ENCODE measurements around the gene LEKR1. TPM values are rescaled to one million over a fixed set of nuclear protein-coding genes. Genes with fewer than 3 reads are reported as not detected.

LEKR1 gene
- total and polyA plus RNA-seq, 2 donors (not counting 1 experiment from before 2014, with no cell fraction given): 0.94 to 4.7 TPM

DNA sequence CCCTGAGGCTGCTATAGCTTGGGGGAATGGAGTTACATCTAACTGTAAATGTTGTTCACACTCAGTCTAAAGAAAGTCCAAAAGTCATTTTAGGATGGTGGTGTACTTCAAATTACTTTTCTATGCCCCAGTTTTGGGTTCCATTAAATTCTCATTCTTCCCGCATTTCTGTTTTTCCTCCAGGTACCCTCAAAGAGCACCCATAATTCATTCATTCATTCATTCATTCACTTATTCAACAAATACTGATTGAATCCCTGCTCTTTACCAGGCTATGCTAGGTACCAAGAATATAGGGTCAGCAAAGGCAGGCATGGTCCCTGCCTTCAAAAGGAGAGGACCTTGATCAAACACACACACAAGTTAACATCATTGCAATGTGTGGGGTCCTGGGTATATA is 257.7 kb downstream of the LEKR1 start:
- Mint-ChIP-seq H3K9me3 (ENCODE audit: insufficient read depth) (no peaks in the 10 kb centered on the region), H3K4me3 (no peak overlapping the region), H3K27me3 (peaks cover 8% of the 10 kb centered on the region), H3K4me1 (peaks cover 19% of the 10 kb centered on the region), H3K27ac (no peak overlapping the region)
- intact Hi-C loops (cut with micrococcal nuclease): no loop called here
- H3K27me3 ChIP-seq (replicated peaks in 1 of 4; ENCODE audit: control extremely low read depth in 1 of 4, control insufficient read depth in 3 of 4, insufficient read depth in 4 of 4, low read length in 3 of 4): peaks cover 0 to 4% (median 1%) of the 10 kb centered on the region in 4 experiments
- ChIA-PET POLR2A (interaction anchor here (0.5 kb wide), 1 partner anchor 82 kb away, joined by 4 read pairs; no protein-coding TSS in a partner anchor), CTCF (interaction anchor here (1.1 to 4.8 kb wide), 3 partner anchors 53 to 410 kb away, joined by 3 to 63 read pairs (median 3); partner anchors contain the start of gene TIPARP)
- H3K79me2 ChIP-seq (ENCODE audit: control insufficient read depth, insufficient read depth, low read length): no peaks in the 10 kb centered on the region
- no peaks in the 10 kb centered on the region for H3K9me3 ChIP-seq (ENCODE audit: control extremely low read depth in 1 of 3, control insufficient read depth in 2 of 3, insufficient read depth in 1 of 3, low read length in 2 of 3)
- no peak overlapping the region for H3K27ac ChIP-seq (ENCODE audit: low read length in 2 of 2)
- H3K4me1 ChIP-seq (ENCODE audit: control insufficient read depth in 2 of 2, insufficient read depth in 2 of 2, low read length in 2 of 2): peaks cover 16 to 20% of the 10 kb centered on the region in 2 donors
- H3K4me3 ChIP-seq (ENCODE audit: control extremely low read depth in 1 of 5, extremely low read depth in 1 of 5, insufficient read depth in 1 of 5, low read depth in 2 of 5, low read length in 4 of 5): no peak overlapping the region
- no peak for ATAC-seq (ENCODE audit: low read depth)
- no peak overlapping the region for H3K9ac ChIP-seq (ENCODE audit: low read length)
- no peaks in the 10 kb centered on the region for H4K20me1 ChIP-seq (ENCODE audit: control insufficient read depth, insufficient read depth, low read length, poor library complexity, severe bottlenecking)
- no peak for TF ChIP-seq CTCF (IDR thresholded peaks at IDR 0.05)
- no peak for TF ChIP-seq EZH2 (IDR thresholded peaks at IDR 0.05; ENCODE audit: borderline replicate concordance, insufficient read depth, low read depth, low read length, poor library complexity, severe bottlenecking)
- no peak for DNase-seq
- WGBS (ENCODE audit: insufficient coverage): 100% methylated on average over 1 of the region's 1 CpG
- no peak overlapping the region for H3K4me2 ChIP-seq (replicated peaks; ENCODE audit: low read depth, low read length, poor library complexity, severe bottlenecking)
- no peaks in the 10 kb centered on the region for H3K36me3 ChIP-seq (replicated peaks in 1 of 2; ENCODE audit: control extremely low read depth in 1 of 2, control insufficient read depth in 1 of 2, extremely low read depth in 1 of 2, insufficient read depth in 2 of 2, low read length in 1 of 2)
- H2AFZ ChIP-seq (ENCODE audit: insufficient read depth, low read depth, low read length, poor library complexity, severe bottlenecking): no peak overlapping the region

DNA sequence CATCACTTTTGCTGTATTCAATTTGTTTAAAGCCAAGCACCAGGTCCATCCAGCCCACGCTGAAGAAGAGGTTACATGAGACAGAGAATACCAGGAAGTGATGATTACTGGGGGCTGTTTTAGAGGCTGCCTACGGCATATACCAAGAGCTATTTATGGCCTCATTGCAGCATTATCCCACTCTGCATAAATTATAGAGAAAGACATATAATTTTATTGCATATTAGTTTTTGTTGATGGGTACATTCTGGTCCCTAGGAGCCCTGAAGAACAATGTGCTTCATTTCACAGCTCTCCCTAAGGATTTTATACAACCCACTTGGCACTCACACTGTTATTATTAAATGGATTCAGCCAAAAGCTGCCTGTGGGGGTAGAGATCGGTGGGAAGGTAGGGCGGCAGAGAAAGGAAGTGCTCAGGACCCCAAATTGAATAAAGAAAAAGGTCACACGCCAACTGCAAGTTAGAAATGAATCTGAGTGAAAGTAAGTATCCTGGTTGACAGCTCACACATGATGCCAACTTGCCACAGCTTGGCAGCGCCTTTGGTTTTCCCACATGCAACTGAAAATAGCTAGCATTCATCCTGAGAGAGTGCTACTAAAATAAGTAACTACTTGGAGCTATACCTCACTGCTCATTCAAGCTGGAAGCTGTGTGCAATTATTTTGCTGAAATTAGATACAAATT is 260.1 kb downstream of the LEKR1 start:
- Histone ChIP-seq H3K27me3 (replicated peaks in 1 of 4; ENCODE audit: control extremely low read depth in 1 of 4, control insufficient read depth in 3 of 4, insufficient read depth in 4 of 4, low read length in 3 of 4) (peaks cover 0 to 4% (median 1%) of the 10 kb centered on the region in 4 experiments), H4K20me1 (ENCODE audit: control insufficient read depth, insufficient read depth, low read length, poor library complexity, severe bottlenecking) (no peaks in the 10 kb centered on the region), H3K9me3 (ENCODE audit: control extremely low read depth in 1 of 3, control insufficient read depth in 2 of 3, insufficient read depth in 1 of 3, low read length in 2 of 3) (no peaks in the 10 kb centered on the region), H3K79me2 (ENCODE audit: control insufficient read depth, insufficient read depth, low read length) (no peaks in the 10 kb centered on the region), H3K4me3 (ENCODE audit: control extremely low read depth in 1 of 5, extremely low read depth in 1 of 5, insufficient read depth in 1 of 5, low read depth in 2 of 5, low read length in 4 of 5) (no peak overlapping the region), H3K27ac (ENCODE audit: low read length in 2 of 2) (no peak overlapping the region), H3K4me1 (ENCODE audit: control insufficient read depth in 2 of 2, insufficient read depth in 2 of 2, low read length in 2 of 2) (peaks cover 28 to 35% of the 10 kb centered on the region in 2 donors), H2AFZ (ENCODE audit: insufficient read depth, low read depth, low read length, poor library complexity, severe bottlenecking) (no peak overlapping the region), H3K9ac (ENCODE audit: low read length) (no peak overlapping the region), H3K36me3 (replicated peaks in 1 of 2; ENCODE audit: control extremely low read depth in 1 of 2, control insufficient read depth in 1 of 2, extremely low read depth in 1 of 2, insufficient read depth in 2 of 2, low read length in 1 of 2) (no peaks in the 10 kb centered on the region), H3K4me2 (replicated peaks; ENCODE audit: low read depth, low read length, poor library complexity, severe bottlenecking) (no peak overlapping the region)
- DNase-seq (no peak), ATAC-seq (ENCODE audit: low read depth) (no peak)
- no CpG with 5 or more reads among the region's 6 CpGs for WGBS (ENCODE audit: insufficient coverage)
- TF ChIP-seq CTCF (IDR thresholded peaks at IDR 0.05) (no peak), EZH2 (IDR thresholded peaks at IDR 0.05; ENCODE audit: borderline replicate concordance, insufficient read depth, low read depth, low read length, poor library complexity, severe bottlenecking) (no peak)
- CTCF ChIA-PET: interaction anchor here (1.0 to 5.7 kb wide), 4 partner anchors 51 to 532 kb away, joined by 3 to 51 read pairs (median 16); partner anchors contain the start of genes SSR3 and TIPARP
- peaks cover 8% of the 10 kb centered on the region for H3K27me3 Mint-ChIP-seq
- no peaks in the 10 kb centered on the region for H3K9me3 Mint-ChIP-seq (ENCODE audit: insufficient read depth)
- POLR2A ChIA-PET: no interaction called here
- peaks cover 35% of the 10 kb centered on the region for H3K4me1 Mint-ChIP-seq
- no peak overlapping the region for H3K27ac Mint-ChIP-seq
- H3K4me3 Mint-ChIP-seq: no peak overlapping the region
- intact Hi-C loops (cut with micrococcal nuclease): loop anchor here (5.0 kb wide), 1 partner anchor 1234 kb away; the partner anchor contains the start of gene SLC33A1
